Left ventricle myocardium inferior (tissue), 1 donor: Measurements from ENCODE around the gene CEP41. TPM values are rescaled to one million over a fixed set of nuclear protein-coding genes. Genes with fewer than 3 reads are reported as not detected.

ENCODE experiments used
- DNase-seq: peaks from one replicate; pipeline ENCODE4 v3.0.0-alpha.2; 2020
- H3K27ac ChIP-seq: fragments of 200-600 bp; replicated peaks from 2 replicates; pipeline ENCODE4 v1.8.0; 2021
- H3K27me3 ChIP-seq: fragments of 200-600 bp; 2 replicates; pipeline ENCODE4 v1.8.0; 2021; ENCODE audit warnings: low read depth
- H3K36me3 ChIP-seq: fragments of 200-600 bp; 2 replicates; pipeline ENCODE4 v1.8.0; 2021
- H3K4me1 ChIP-seq: fragments of 200-600 bp; 2 replicates; pipeline ENCODE4 v1.8.0; 2021
- H3K4me3 ChIP-seq: fragments of 200-600 bp; 2 replicates; pipeline ENCODE4 v1.8.0; 2021; ENCODE audit warnings: mild to moderate bottlenecking, moderate library complexity
- H3K9me3 ChIP-seq: fragments of 200-600 bp; replicated peaks from 2 replicates; pipeline ENCODE4 v1.8.0; 2021
- CTCF ChIP-seq: fragments of 200-600 bp; IDR thresholded peaks from 2 replicates; pipeline ENCODE4 v1.8.0; 2021; ENCODE audit warnings: antibody characterized with exemption, mild to moderate bottlenecking, borderline replicate concordance
- intact Hi-C: fragments of 100-400 bp; cut with micrococcal nuclease; formaldehyde crosslinking; loops from one replicate; pipeline ENCODE4 v1.11.0; 2022
- total RNA-seq: library from RNA; stranded (reverse); fragmentation: NEBNext Ultra II Directional; extraction: Animal tissue kit (Norgen Biotek cat#: 25700); gene quantifications from one replicate; pipeline ENCODE4 v1.2.1, GENCODE V29; 2021
- donor health status: DM: no; HTN: yes; CAD: no; lungs with severe emphysema.

Gene CEP41
- total RNA-seq, 1 donor from 2014 or later, result 5.8 TPM

GRCh38 chr7:130372402-130373165, 68.2 kb downstream of the CEP41 start:
- Histone ChIP-seq H3K27me3 (no peaks in the 10 kb centered on the region), H3K4me1 (peaks cover 34% of the 10 kb centered on the region), H3K4me3 (no peak overlapping the region), H3K27ac (peak overlapping the region; percentile 87), H3K9me3 (peaks cover 10% of the 10 kb centered on the region), H3K36me3 (no peaks in the 10 kb centered on the region)
- no peak for TF ChIP-seq CTCF
- intact Hi-C loops, result no loop called here
- DNase-seq, result no peak

- peaks cover 34% of the 10 kb centered on the region for H3K4me1 ChIP-seq
- DNase-seq, result no peak
- no peak overlapping the region for H3K27ac ChIP-seq
- H3K9me3 ChIP-seq, result peaks cover 2% of the 10 kb centered on the region
- H3K36me3 ChIP-seq, result no peaks in the 10 kb centered on the region
- intact Hi-C loops, result no loop called here
- no peaks in the 10 kb centered on the region for H3K27me3 ChIP-seq
- TF ChIP-seq CTCF, result no peak
- no peak overlapping the region for H3K4me3 ChIP-seq
Observed at GRCh38 chr7:130371046-130371445, 69.8 kb downstream of the CEP41 start.

- H3K4me1 ChIP-seq, result peaks cover 34% of the 10 kb centered on the region
- no peak overlapping the region for H3K4me3 ChIP-seq
- no peak for TF ChIP-seq CTCF
- H3K9me3 ChIP-seq, result no peaks in the 10 kb centered on the region
- intact Hi-C loops, result no loop called here
- H3K27ac ChIP-seq, result no peak overlapping the region
- DNase-seq, result no peak
- H3K27me3 ChIP-seq, result no peaks in the 10 kb centered on the region
- no peaks in the 10 kb centered on the region for H3K36me3 ChIP-seq
Observed at GRCh38 chr7:130369831-130370550, 70.8 kb downstream of the CEP41 start.

- no peak for TF ChIP-seq CTCF
- peaks cover 34% of the 10 kb centered on the region for H3K4me1 ChIP-seq
- H3K36me3 ChIP-seq, result no peaks in the 10 kb centered on the region
- DNase-seq, result no peak
- H3K4me3 ChIP-seq, result no peak overlapping the region
- H3K27ac ChIP-seq, result peak overlapping the region; percentile 8
- H3K9me3 ChIP-seq, result no peaks in the 10 kb centered on the region
- intact Hi-C loops, result no loop called here
- no peaks in the 10 kb centered on the region for H3K27me3 ChIP-seq
Observed at GRCh38 chr7:130369110-130369711, 71.6 kb downstream of the CEP41 start.

- no peak for TF ChIP-seq CTCF
- no peaks in the 10 kb centered on the region for H3K36me3 ChIP-seq
- H3K4me3 ChIP-seq, result no peak overlapping the region
- H3K27ac ChIP-seq, result no peak overlapping the region
- H3K27me3 ChIP-seq, result no peaks in the 10 kb centered on the region
- peaks cover 28% of the 10 kb centered on the region for H3K4me1 ChIP-seq
- no peak for DNase-seq
- no peaks in the 10 kb centered on the region for H3K9me3 ChIP-seq
- intact Hi-C loops, result no loop called here
Observed at GRCh38 chr7:130367836-130368746, 72.7 kb downstream of the CEP41 start.
